ENCODE results near the gene FRMD4A.

- no peak for TF ChIP-seq POLR2AphosphoS5 (IDR thresholded peaks at IDR 0.05)
- TF ChIP-seq, protein P1, sequence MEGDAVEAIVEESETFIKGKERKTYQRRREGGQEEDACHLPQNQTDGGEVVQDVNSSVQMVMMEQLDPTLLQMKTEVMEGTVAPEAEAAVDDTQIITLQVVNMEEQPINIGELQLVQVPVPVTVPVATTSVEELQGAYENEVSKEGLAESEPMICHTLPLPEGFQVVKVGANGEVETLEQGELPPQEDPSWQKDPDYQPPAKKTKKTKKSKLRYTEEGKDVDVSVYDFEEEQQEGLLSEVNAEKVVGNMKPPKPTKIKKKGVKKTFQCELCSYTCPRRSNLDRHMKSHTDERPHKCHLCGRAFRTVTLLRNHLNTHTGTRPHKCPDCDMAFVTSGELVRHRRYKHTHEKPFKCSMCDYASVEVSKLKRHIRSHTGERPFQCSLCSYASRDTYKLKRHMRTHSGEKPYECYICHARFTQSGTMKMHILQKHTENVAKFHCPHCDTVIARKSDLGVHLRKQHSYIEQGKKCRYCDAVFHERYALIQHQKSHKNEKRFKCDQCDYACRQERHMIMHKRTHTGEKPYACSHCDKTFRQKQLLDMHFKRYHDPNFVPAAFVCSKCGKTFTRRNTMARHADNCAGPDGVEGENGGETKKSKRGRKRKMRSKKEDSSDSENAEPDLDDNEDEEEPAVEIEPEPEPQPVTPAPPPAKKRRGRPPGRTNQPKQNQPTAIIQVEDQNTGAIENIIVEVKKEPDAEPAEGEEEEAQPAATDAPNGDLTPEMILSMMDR (IDR thresholded peaks at IDR 0.05), result no peak
These were observed 39.2 kb upstream of the FRMD4A start for GRCh38 chr10:14369906-14370305.
